GM12875 (cell line): ENCODE data around the gene ELP4.

ENCODE experiments used
- H3K4me3 ChIP-seq: one replicate; pipeline ENCODE4 v1.5.1; 2011; ENCODE audit warnings: low read depth, low read length, control low read depth
- TF ChIP-seq, protein P1 (sequence below): IDR thresholded peaks from 2 replicates; pipeline ENCODE4 v1.5.1; 2011; ENCODE audit warnings: low read depth, mild to moderate bottlenecking, control low read depth, inconsistent platforms, low read length, moderate library complexity, borderline replicate concordance; ENCODE audit not compliant: insufficient read depth

ELP4 gene

DNA sequence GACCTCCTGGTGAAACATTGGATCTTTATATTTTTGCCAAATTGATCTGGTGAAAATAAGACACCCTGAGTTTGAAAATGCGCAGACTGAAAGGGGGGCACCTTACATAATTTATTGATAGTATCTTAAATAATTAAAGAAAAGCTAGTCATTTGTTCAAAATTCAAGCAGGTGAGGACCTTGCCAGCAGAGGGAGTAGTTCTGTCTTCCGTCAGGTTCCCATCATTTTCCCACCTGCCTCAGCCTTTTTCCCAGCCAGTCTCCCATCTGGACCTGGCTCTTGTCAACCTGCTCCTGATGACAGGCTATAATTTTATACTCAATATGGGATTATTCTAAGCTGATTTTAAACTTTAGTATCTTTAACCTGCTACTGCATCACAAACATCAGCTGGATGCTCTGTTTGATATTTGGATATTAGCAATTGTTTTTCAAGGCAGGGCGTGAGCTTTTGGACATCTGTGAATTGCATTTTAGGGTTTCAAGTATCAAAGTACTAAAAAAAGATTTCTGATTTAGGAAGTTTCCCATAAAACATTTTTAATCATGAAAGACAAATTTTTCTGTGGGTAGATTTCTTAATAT, 132.0 kb downstream of the ELP4 start:
- no peak overlapping the region for H3K4me3 ChIP-seq
- TF ChIP-seq, protein P1, sequence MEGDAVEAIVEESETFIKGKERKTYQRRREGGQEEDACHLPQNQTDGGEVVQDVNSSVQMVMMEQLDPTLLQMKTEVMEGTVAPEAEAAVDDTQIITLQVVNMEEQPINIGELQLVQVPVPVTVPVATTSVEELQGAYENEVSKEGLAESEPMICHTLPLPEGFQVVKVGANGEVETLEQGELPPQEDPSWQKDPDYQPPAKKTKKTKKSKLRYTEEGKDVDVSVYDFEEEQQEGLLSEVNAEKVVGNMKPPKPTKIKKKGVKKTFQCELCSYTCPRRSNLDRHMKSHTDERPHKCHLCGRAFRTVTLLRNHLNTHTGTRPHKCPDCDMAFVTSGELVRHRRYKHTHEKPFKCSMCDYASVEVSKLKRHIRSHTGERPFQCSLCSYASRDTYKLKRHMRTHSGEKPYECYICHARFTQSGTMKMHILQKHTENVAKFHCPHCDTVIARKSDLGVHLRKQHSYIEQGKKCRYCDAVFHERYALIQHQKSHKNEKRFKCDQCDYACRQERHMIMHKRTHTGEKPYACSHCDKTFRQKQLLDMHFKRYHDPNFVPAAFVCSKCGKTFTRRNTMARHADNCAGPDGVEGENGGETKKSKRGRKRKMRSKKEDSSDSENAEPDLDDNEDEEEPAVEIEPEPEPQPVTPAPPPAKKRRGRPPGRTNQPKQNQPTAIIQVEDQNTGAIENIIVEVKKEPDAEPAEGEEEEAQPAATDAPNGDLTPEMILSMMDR, result peak; percentile 57; the same call in 1 of the 2 replicates

DNA sequence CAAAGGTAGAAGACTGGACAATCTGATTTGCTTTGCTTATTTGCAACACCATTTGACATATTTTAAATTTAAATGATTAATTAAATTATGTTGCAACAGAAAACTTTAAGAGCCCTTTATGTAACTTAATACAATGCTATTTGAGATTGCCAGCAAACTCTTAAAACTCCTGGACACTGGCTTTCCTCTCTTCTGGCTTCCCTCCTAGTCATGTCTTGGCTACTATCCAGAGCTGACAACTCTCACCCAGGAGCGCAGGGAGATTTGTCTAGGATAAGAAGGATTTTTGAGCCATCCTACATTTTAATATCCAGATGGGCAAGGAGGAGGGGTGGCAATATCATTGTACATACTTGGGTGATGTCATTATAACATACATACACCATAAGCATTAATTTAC, 134.3 kb downstream of the ELP4 start:
- no peak overlapping the region for H3K4me3 ChIP-seq
- TF ChIP-seq, protein P1, result no peak

DNA sequence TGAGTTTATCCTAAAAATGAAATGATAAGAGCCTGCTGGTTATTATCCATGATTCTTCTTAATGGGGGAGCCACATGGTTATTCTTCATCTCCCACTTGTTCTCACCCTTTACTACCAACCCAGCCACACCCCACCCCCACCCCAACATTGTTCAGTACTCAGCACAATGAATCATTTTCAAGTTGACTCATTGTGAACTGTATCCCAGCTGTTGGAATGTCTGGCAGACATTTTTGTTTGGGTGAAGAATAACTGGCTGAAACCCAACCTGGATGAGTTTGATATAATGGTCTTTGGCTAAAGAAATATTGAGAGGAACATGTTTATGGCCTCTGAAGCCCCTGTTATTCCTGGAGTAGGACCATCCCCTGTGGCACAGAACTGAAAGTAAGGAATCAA, 136.2 kb downstream of the ELP4 start:
- TF ChIP-seq, protein P1, result no peak
- H3K4me3 ChIP-seq, result no peak overlapping the region

DNA sequence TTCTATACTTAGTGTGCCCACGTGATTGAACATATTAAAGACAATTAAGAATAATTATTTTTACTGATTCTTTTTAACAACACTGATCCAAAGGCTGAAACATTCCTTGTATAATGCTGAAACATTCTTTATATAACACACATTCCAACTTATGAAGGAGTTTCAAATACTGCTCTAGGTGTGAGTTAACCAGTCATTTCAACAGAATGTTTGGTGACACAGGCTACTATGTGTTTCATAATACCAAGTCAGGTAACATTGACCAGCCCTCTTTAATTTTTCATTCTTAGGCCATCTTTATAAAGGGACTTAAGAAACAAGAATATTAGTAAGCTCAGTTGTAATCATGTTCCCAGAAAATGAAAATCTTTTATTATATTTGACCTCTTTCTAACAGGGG, 136.6 kb downstream of the ELP4 start:
- H3K4me3 ChIP-seq, result no peak overlapping the region
- TF ChIP-seq, protein P1, result no peak

DNA sequence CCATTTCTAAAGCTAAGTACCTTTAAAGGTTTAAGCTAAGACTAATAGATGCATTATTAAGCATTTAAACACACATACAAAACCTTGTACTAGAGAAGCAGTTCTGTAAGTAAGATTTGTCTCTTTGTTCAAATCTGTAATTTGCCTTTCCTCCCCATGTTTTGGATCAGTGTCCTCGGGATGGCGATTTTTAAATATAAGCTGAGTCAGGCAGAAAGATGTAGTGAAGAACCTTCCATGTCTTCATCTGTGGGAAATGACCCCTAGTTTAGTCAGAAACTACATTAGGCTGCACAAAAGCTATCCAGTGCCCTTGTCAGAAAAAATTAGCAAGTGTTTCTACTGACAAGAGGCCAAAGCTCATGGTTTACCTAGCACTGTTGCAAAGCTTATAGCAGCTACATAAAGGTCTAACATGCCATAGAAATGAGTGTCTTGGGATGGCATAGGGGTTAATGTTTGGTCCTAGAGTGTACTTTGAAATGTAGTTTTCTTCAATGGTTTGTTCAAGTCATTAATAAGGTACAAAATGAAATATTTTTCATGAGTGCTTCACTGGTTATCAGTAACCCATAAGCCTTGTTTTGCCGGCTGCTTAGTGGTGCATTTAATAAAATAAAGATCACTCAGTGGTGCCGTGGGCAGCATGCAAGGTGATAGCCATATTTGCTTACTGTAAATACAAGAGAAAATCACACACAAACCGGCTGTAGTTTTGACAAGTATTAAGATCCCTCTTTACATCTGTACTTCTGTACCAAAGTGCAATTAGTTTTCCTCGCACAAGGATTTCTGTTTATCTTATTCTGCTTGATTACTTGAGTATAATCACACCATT, 139.8 kb downstream of the ELP4 start:
- H3K4me3 ChIP-seq, result no peak overlapping the region
- TF ChIP-seq, protein P1, result no peak

DNA sequence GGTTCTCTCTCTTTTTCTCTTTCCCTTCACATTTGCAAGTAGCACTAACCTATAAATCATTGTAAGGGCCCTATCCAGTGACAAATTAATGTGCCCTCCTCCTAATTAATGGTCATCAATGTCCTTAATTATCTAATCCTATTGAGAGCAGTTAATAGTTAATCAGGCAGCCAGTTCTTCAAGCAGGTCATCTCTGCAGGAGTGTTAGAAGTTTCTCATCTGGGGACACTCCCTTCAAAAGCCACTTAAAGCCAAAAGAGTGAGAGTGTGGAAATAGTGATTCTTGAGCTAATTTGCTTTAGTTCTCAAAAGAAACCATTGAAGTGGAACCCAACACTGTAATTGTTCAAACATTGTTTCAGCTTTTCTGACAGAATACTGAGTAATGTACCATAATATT, 141.6 kb downstream of the ELP4 start:
- no peak overlapping the region for H3K4me3 ChIP-seq
- TF ChIP-seq, protein P1, result no peak

DNA sequence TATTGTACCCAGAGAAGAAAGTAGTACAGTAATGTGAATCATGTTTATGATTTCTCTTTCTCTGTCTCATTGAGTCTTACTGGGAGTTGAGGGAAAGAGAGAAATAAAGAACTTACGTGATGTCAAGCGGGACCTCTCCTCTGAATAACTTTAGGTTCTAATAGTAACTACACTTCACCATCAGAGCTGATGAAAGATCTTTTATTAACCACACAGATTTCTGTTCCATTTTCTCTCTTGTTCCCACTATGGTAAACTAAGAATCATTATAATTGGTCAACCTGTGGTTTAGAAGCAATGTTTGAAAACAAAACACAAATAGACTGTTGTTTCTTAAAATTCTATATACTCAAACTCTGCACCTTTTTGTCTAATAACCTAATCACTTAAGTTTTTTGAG, 142.3 kb downstream of the ELP4 start:
- TF ChIP-seq, protein P1, result no peak
- H3K4me3 ChIP-seq, result no peak overlapping the region
